Measurements from ENCODE around the gene MTLN. TPM values are rescaled to one million over a fixed set of nuclear protein-coding genes. Genes with fewer than 3 reads are reported as not detected.
A peak's percentile ranks its signal among the peaks of the same experiment; 100 is the strongest.

MTLN gene
- total RNA-seq, 1 donor from 2014 or later = 9.9 TPM

GRCh38 chr2:110170102-110170501, 42.2 kb downstream of the MTLN start:
- no peak overlapping the region for H3K4me2 ChIP-seq
- Mint-ChIP-seq H3K4me3 (no peak overlapping the region), H3K27ac (no peak overlapping the region), H3K27me3 (ENCODE audit: insufficient read depth, low read depth) (no peaks in the 10 kb centered on the region), H3K36me3 (no peaks in the 10 kb centered on the region), H3K9me3 (no peaks in the 10 kb centered on the region), H3K4me1 (no peaks in the 10 kb centered on the region)
- H3K36me3 ChIP-seq = no peaks in the 10 kb centered on the region
- H3K9me3 ChIP-seq (ENCODE audit: low read depth) = no peaks in the 10 kb centered on the region
- TF ChIP-seq EZH2phosphoT487 (IDR thresholded peaks at IDR 0.05) = no peak
- no peak for TF ChIP-seq EZH2 (IDR thresholded peaks at IDR 0.05)
- TF ChIP-seq, protein P1, sequence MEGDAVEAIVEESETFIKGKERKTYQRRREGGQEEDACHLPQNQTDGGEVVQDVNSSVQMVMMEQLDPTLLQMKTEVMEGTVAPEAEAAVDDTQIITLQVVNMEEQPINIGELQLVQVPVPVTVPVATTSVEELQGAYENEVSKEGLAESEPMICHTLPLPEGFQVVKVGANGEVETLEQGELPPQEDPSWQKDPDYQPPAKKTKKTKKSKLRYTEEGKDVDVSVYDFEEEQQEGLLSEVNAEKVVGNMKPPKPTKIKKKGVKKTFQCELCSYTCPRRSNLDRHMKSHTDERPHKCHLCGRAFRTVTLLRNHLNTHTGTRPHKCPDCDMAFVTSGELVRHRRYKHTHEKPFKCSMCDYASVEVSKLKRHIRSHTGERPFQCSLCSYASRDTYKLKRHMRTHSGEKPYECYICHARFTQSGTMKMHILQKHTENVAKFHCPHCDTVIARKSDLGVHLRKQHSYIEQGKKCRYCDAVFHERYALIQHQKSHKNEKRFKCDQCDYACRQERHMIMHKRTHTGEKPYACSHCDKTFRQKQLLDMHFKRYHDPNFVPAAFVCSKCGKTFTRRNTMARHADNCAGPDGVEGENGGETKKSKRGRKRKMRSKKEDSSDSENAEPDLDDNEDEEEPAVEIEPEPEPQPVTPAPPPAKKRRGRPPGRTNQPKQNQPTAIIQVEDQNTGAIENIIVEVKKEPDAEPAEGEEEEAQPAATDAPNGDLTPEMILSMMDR (IDR thresholded peaks at IDR 0.05) = no peak
- no peaks in the 10 kb centered on the region for H3F3A ChIP-seq (ENCODE audit: low read depth)
- H3K9ac ChIP-seq = no peak overlapping the region
- no peaks in the 10 kb centered on the region for H3K27me3 ChIP-seq
- no peak overlapping the region for H2AFZ ChIP-seq (replicated peaks)
- no peaks in the 10 kb centered on the region for H3K4me1 ChIP-seq
- no peaks in the 10 kb centered on the region for H3K79me2 ChIP-seq (ENCODE audit: low read depth)
- H3K4me3 ChIP-seq = no peak overlapping the region
- H3K27ac ChIP-seq = no peak overlapping the region
- no peak for DNase-seq (ENCODE audit: low spot score)
- H4K20me1 ChIP-seq (ENCODE audit: low read depth) = no peaks in the 10 kb centered on the region

DNA sequence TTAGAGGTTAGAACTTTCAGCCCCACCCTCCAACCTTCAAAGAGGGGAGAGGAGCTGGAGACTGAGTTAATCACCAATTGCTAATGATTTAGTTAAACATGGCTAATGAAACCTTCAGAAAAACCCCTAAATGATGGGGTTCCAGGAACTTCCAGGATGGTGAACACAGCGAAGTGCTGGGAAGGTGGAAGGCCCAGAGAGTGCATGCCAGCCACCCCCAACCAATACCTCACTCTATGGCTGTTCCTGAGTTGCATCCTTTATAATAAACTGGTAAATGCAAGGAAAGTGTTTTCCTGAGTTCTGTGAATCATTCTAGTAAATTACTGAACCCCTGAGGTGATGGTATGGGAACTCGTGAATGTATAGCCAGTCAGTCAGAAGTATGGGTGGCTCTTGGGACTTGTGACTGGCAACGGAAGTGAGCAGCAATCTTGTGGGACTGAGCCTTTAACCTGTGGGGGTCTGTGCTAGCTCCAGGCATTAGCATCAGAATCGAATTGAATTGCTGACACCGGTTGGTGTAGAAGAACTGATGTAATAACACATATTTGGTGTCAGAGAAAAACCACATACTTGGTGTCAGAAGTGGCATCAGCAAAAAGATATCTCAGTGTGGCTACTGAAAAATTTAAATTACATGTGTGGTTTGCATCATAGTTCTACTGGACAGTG, 44.9 kb downstream of the MTLN start:
- no peak overlapping the region for H2AFZ ChIP-seq (replicated peaks)
- H3K4me3 ChIP-seq = no peak overlapping the region
- Mint-ChIP-seq H3K4me3 (no peak overlapping the region), H3K27me3 (ENCODE audit: insufficient read depth, low read depth) (no peaks in the 10 kb centered on the region), H3K4me1 (no peaks in the 10 kb centered on the region), H3K36me3 (no peaks in the 10 kb centered on the region), H3K9me3 (no peaks in the 10 kb centered on the region), H3K27ac (no peak overlapping the region)
- no peaks in the 10 kb centered on the region for H4K20me1 ChIP-seq (ENCODE audit: low read depth)
- no peaks in the 10 kb centered on the region for H3K4me1 ChIP-seq
- no peak overlapping the region for H3K4me2 ChIP-seq
- H3K27ac ChIP-seq = no peak overlapping the region
- H3K36me3 ChIP-seq = no peaks in the 10 kb centered on the region
- H3K79me2 ChIP-seq (ENCODE audit: low read depth) = no peaks in the 10 kb centered on the region
- H3K9me3 ChIP-seq (ENCODE audit: low read depth) = no peaks in the 10 kb centered on the region
- no peak for DNase-seq (ENCODE audit: low spot score)
- no peak overlapping the region for H3K9ac ChIP-seq
- no peaks in the 10 kb centered on the region for H3F3A ChIP-seq (ENCODE audit: low read depth)
- TF ChIP-seq EZH2 (IDR thresholded peaks at IDR 0.05) (no peak), EZH2phosphoT487 (IDR thresholded peaks at IDR 0.05) (no peak)
- TF ChIP-seq, protein P1 (IDR thresholded peaks at IDR 0.05) = no peak
- no peaks in the 10 kb centered on the region for H3K27me3 ChIP-seq

DNA sequence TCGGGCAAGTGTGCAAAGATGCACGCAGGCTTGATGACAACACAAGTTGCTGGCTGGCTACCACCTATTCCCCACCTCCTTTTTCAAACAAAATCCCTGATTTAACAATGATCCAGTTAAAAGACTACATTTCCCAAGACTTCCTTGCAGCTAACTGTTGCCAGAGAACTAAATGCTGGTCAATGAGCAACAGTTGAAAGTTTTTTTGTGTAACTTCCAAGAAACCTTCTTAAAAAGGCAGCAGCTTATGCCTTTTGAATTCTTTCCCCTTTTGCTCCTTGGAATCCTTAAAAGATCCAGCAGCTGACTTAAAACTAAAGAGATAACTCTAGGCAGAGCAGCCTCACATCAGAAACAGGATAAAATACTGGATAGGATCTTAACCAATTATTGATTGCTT, 46.1 kb downstream of the MTLN start:
- no peaks in the 10 kb centered on the region for H3K4me1 Mint-ChIP-seq
- Histone ChIP-seq H3K4me3 (no peak overlapping the region), H2AFZ (replicated peaks) (peak overlapping the region; percentile 76), H3K9me3 (ENCODE audit: low read depth) (no peaks in the 10 kb centered on the region), H3K27me3 (no peaks in the 10 kb centered on the region), H3K4me2 (no peak overlapping the region), H3F3A (ENCODE audit: low read depth) (no peaks in the 10 kb centered on the region), H3K4me1 (no peaks in the 10 kb centered on the region), H3K79me2 (ENCODE audit: low read depth) (no peaks in the 10 kb centered on the region), H3K27ac (no peak overlapping the region), H4K20me1 (ENCODE audit: low read depth) (no peaks in the 10 kb centered on the region), H3K36me3 (no peaks in the 10 kb centered on the region), H3K9ac (no peak overlapping the region)
- no peaks in the 10 kb centered on the region for H3K9me3 Mint-ChIP-seq
- H3K27ac Mint-ChIP-seq = no peak overlapping the region
- no peak overlapping the region for H3K4me3 Mint-ChIP-seq
- no peaks in the 10 kb centered on the region for H3K36me3 Mint-ChIP-seq
- TF ChIP-seq, protein P1 (IDR thresholded peaks at IDR 0.05) = no peak
- TF ChIP-seq EZH2 (IDR thresholded peaks at IDR 0.05) (no peak), EZH2phosphoT487 (IDR thresholded peaks at IDR 0.05) (no peak)
- no peaks in the 10 kb centered on the region for H3K27me3 Mint-ChIP-seq (ENCODE audit: insufficient read depth, low read depth)
- DNase-seq (ENCODE audit: low spot score) = no peak

Other genes with a start within 250 kb of the MTLN start
- gene MALL, start 96.7 kb downstream of the MTLN start, total RNA-seq (ENCODE audit: low replicate concordance) = 1.1 and 1.4 TPM in 2 replicates
- gene NPHP1, start 7.5 kb downstream of the MTLN start, total RNA-seq (ENCODE audit: low replicate concordance) = 8.1 TPM in 2 replicates